Ovary (tissue), 3 donors: ENCODE data around the gene PAPLN.

Source experiments
- EP300 ChIP-seq: sonication (generic); formaldehyde crosslinking; IDR thresholded peaks from one replicate; pipeline ENCODE4 v1.6.1; 2017; ENCODE audit warnings: antibody characterized with exemption
- POLR2A ChIP-seq: fragments of 450-650 bp; IDR thresholded peaks from one replicate; pipeline ENCODE4 v1.6.1; 2017; ENCODE audit warnings: antibody characterized with exemption, mild to moderate bottlenecking, moderate library complexity
- TF ChIP-seq, protein P1 (sequence below), 3 donors: fragments of 450-650 bp in 2 of 3; fragments of 200-600 bp in 1 of 3; IDR thresholded peaks; one replicate each; pipeline versions ENCODE4 v1.5.1 to v1.8.0; 2016 to 2022; ENCODE audit warnings: antibody characterized with exemption in 3 of 3, mild to moderate bottlenecking in 1 of 3
- donor health status: DM: no; HTN: no; CAD: no.

- TF ChIP-seq POLR2A (no peak), EP300 (no peak)
- TF ChIP-seq, protein P1, sequence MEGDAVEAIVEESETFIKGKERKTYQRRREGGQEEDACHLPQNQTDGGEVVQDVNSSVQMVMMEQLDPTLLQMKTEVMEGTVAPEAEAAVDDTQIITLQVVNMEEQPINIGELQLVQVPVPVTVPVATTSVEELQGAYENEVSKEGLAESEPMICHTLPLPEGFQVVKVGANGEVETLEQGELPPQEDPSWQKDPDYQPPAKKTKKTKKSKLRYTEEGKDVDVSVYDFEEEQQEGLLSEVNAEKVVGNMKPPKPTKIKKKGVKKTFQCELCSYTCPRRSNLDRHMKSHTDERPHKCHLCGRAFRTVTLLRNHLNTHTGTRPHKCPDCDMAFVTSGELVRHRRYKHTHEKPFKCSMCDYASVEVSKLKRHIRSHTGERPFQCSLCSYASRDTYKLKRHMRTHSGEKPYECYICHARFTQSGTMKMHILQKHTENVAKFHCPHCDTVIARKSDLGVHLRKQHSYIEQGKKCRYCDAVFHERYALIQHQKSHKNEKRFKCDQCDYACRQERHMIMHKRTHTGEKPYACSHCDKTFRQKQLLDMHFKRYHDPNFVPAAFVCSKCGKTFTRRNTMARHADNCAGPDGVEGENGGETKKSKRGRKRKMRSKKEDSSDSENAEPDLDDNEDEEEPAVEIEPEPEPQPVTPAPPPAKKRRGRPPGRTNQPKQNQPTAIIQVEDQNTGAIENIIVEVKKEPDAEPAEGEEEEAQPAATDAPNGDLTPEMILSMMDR (IDR thresholded peaks at IDR 0.05): no peak
Measured at GRCh38 chr14:73265721-73266046, 28.4 kb downstream of the PAPLN start.
